HepG2 (cell line): ENCODE measurements around the gene DPYD. TPM values are rescaled to one million over a fixed set of nuclear protein-coding genes. Genes with fewer than 3 reads are reported as not detected.

Source experiments
- ATAC-seq: fragments of 200-7000 bp; cut with Tn5 transposase; 3 replicates; pipeline ENCODE4 v1.9.1; 2020; ENCODE audit warnings: mild to moderate bottlenecking, moderate library complexity
- BruUV-seq: library from RNA; stranded (reverse); fragments of 400-500 nt; replicated peaks from 2 replicates; lab custom pipeline; 2021; lab: Mats Ljungman, UMichigan
- CTCF ChIA-PET: fragments of 300-600 bp; formaldehyde crosslinking; extraction: SDS; loops from one replicate; lab custom pipeline; 2021; ENCODE audit warnings: low total read pairs, inconsistent platforms, low intra/inter-chr PET ratio; lab: Yijun Ruan, JAX
- POLR2A ChIA-PET: fragments of 350-600 bp; sonication (Branson Sonifier 250); formaldehyde crosslinking; loops from one replicate; lab custom pipeline; 2020; ENCODE audit warnings: antibody characterized with exemption, inconsistent platforms; lab: Yijun Ruan, JAX
- DNase-seq: peaks from one replicate; pipeline ENCODE4 v3.0.0-alpha.2; 2015; ENCODE audit warnings: low spot score
- FAIRE-seq: peaks from 3 replicates; lab custom pipeline; 2011; peaks lifted over from hg19 to GRCh38; lab: Jason Lieb, UNC
- H2AFZ ChIP-seq: one replicate; pipeline ENCODE4 v1.6.1; 2011; ENCODE audit warnings: low read length, inconsistent platforms
- H3K27ac ChIP-seq: fragments of 300-600 bp; 3 replicates; pipeline ENCODE4 v1.8.0; 2011; ENCODE audit warnings: mixed run types, mild to moderate bottlenecking, mixed read lengths, low read length, inconsistent platforms; ENCODE audit not compliant: insufficient read depth; ENCODE audit errors: extremely low read length
- H3K27me3 ChIP-seq, 2 experiments: fragments of 200-600 bp in 1 of 2; 2 replicates in 1 of 2; 3 replicates in 1 of 2; pipeline versions ENCODE4 v1.6.0 to v1.8.0; 2011; ENCODE audit warnings: low read length in 2 of 2, mild to moderate bottlenecking in 2 of 2, moderate library complexity in 2 of 2, inconsistent platforms in 1 of 2; ENCODE audit not compliant: insufficient read depth in 2 of 2, control insufficient read depth in 1 of 2
- H3K36me3 ChIP-seq, 2 experiments: fragments of 200-600 bp in 1 of 2; replicated peaks in 1 of 2; 2 replicates in 1 of 2; 3 replicates in 1 of 2; pipeline versions ENCODE4 v1.5.1 to v1.8.0; 2011; ENCODE audit warnings: low read length in 2 of 2, inconsistent platforms in 1 of 2; ENCODE audit not compliant: insufficient read depth in 2 of 2, control insufficient read depth in 1 of 2
- H3K4me1 ChIP-seq: 2 replicates; pipeline ENCODE4 v1.5.1; 2012; ENCODE audit warnings: low read length, inconsistent platforms; ENCODE audit not compliant: insufficient read depth
- H3K4me2 ChIP-seq: 2 replicates; pipeline ENCODE4 v1.6.0; 2011; ENCODE audit warnings: low read depth, low read length, inconsistent platforms
- H3K4me3 ChIP-seq, 3 experiments: fragments of 200-600 bp in 1 of 3; sonication (generic), shearing (Covaris generic) in 1 of 3; replicated peaks in 1 of 3; 2 replicates each; pipeline ENCODE4 v1.5.1; 2011 to 2016; ENCODE audit warnings: low read length in 3 of 3, inconsistent platforms in 2 of 3, low read depth in 2 of 3, mild to moderate bottlenecking in 2 of 3, control low read depth in 1 of 3, mixed read lengths in 1 of 3; ENCODE audit not compliant: insufficient read depth in 1 of 3
- H3K79me2 ChIP-seq: one replicate; pipeline ENCODE4 v1.6.1; 2011; ENCODE audit warnings: low read length, inconsistent platforms; ENCODE audit not compliant: insufficient read depth
- H3K9ac ChIP-seq: 2 replicates; pipeline ENCODE4 v1.6.0; 2011; ENCODE audit warnings: mild to moderate bottlenecking, low read depth, low read length, inconsistent platforms; ENCODE audit not compliant: insufficient read depth
- H3K9me3 ChIP-seq: 2 replicates; pipeline ENCODE4 v1.5.1; 2012; ENCODE audit warnings: mild to moderate bottlenecking, low read length
- H4K20me1 ChIP-seq: 2 replicates; pipeline ENCODE4 v1.6.0; 2011; ENCODE audit warnings: inconsistent platforms, mild to moderate bottlenecking, low read length, moderate library complexity; ENCODE audit not compliant: insufficient read depth
- ARNT2 ChIP-seq: sonication (generic); formaldehyde crosslinking; IDR thresholded peaks from 2 replicates; pipeline ENCODE4 v1.8.0; 2022; ENCODE audit warnings: mild to moderate bottlenecking, low read depth, missing genetic modification reagents, moderate library complexity
- FOSL1 ChIP-seq: sonication (generic); formaldehyde crosslinking; IDR thresholded peaks from 2 replicates; pipeline ENCODE4 v1.9.0; 2021; ENCODE audit warnings: missing genetic modification reagents, borderline replicate concordance
- GPN1 ChIP-seq: sonication (generic); formaldehyde crosslinking; IDR thresholded peaks from 2 replicates; pipeline ENCODE4 v1.5.1; 2020; ENCODE audit warnings: missing genetic modification reagents, borderline replicate concordance
- HDAC1 ChIP-seq: sonication (generic); formaldehyde crosslinking; IDR thresholded peaks from 2 replicates; pipeline ENCODE4 v1.5.1; 2020; ENCODE audit warnings: mild to moderate bottlenecking, missing genetic modification reagents
- NFYC ChIP-seq: IDR thresholded peaks from 2 replicates; pipeline ENCODE4 v1.6.1; 2016; ENCODE audit warnings: missing genetic modification reagents, missing compliant biosample characterization
- SMAD3 ChIP-seq: sonication (generic); formaldehyde crosslinking; IDR thresholded peaks from 2 replicates; pipeline ENCODE4 v1.4.0; 2020; ENCODE audit warnings: missing genetic modification reagents
- ZEB1 ChIP-seq: IDR thresholded peaks from 2 replicates; pipeline ENCODE4 v1.6.1; 2012; ENCODE audit warnings: mild to moderate bottlenecking, low read depth, inconsistent platforms; ENCODE audit not compliant: insufficient replicate concordance
- ZFP36 ChIP-seq: fragments of 150-350 bp; IDR thresholded peaks from 2 replicates; pipeline ENCODE4 v1.6.1; 2018; ENCODE audit warnings: borderline replicate concordance, low read length, low read depth; ENCODE audit not compliant: partially characterized antibody
- ZNF12 ChIP-seq: sonication (generic); formaldehyde crosslinking; IDR thresholded peaks from 2 replicates; pipeline ENCODE4 v1.5.0; 2020; ENCODE audit warnings: missing genetic modification reagents
- ZNF251 ChIP-seq: sonication (generic); formaldehyde crosslinking; IDR thresholded peaks from 2 replicates; pipeline ENCODE4 v1.9.0; 2021; ENCODE audit warnings: mild to moderate bottlenecking, missing genetic modification reagents
- WGBS: methylation state at CpG from one replicate; pipeline ENCODE4 v1.1.6; 2017; ENCODE audit warnings: low lambda C conversion rate; 5-methylcytosine and 5-hydroxymethylcytosine counted together
- in situ Hi-C: cut with HindIII; loops from 2 replicates; pipeline ENCODE4 v1.10.0; 2017; ENCODE audit warnings: low pct_unique_long_range_greater_than_20kb; ENCODE audit not compliant: extremely low pct_ligation_motif_present
- intact Hi-C: fragments of 100-400 bp; cut with micrococcal nuclease; formaldehyde crosslinking; loops from one replicate; pipeline ENCODE4 v1.10.0; 2022; ENCODE audit not compliant: unreplicated experiment
- polyA plus RNA-seq, 8 experiments: library from polyadenylated mRNA; depleted of rRNA in 3 of 8; stranded (reverse) in 7 of 8; unstranded in 1 of 8; fragments of >200 nt; fragmentation: Illumina TruSeq in 4 of 8; extraction: Trizol in 4 of 8; gene quantifications; 2 replicates each; pipeline versions ENCODE4 v1.2.1 to v1.2.3, GENCODE V29; 2011 to 2016; ENCODE audit warnings: low read depth in 4 of 8, missing spikeins in 1 of 8, mixed read lengths in 1 of 8; ENCODE audit not compliant: insufficient read depth in 1 of 8
- total RNA-seq, 5 experiments: library from RNA; depleted of rRNA; stranded (reverse); fragments of >200 nt; fragmentation: Illumina TruSeq; extraction: Trizol; gene quantifications; 2 replicates each; pipeline ENCODE4 v1.2.3, GENCODE V29; 2016; ENCODE audit warnings: low read depth in 1 of 5
- TF ChIP-seq, protein P1 (sequence below): sonication (generic); formaldehyde crosslinking; IDR thresholded peaks from 2 replicates; pipeline ENCODE4 v1.8.0; 2022; ENCODE audit warnings: mild to moderate bottlenecking, missing genetic modification reagents
- TF ChIP-seq, protein P2 (sequence below): sonication (generic); formaldehyde crosslinking; IDR thresholded peaks from 2 replicates; pipeline ENCODE4 v1.8.0; 2022; ENCODE audit warnings: mild to moderate bottlenecking, missing genetic modification reagents, borderline replicate concordance
- TF ChIP-seq, protein P3 (sequence below): sonication (generic); formaldehyde crosslinking; IDR thresholded peaks from 2 replicates; pipeline ENCODE4 v1.9.0; 2021; ENCODE audit warnings: missing genetic modification reagents, mild to moderate bottlenecking, borderline replicate concordance
- TF ChIP-seq, protein P4 (sequence below): sonication (generic); formaldehyde crosslinking; IDR thresholded peaks from 2 replicates; pipeline ENCODE4 v1.4.0; 2020; ENCODE audit warnings: mild to moderate bottlenecking, low read depth, missing genetic modification reagents

DPYD gene
- total and polyA plus RNA-seq, 2 of the 13 experiments (the other 11 are each of a cell fraction or from before 2014, with no cell fraction given), result 1.3 to 3.4 TPM

DNA sequence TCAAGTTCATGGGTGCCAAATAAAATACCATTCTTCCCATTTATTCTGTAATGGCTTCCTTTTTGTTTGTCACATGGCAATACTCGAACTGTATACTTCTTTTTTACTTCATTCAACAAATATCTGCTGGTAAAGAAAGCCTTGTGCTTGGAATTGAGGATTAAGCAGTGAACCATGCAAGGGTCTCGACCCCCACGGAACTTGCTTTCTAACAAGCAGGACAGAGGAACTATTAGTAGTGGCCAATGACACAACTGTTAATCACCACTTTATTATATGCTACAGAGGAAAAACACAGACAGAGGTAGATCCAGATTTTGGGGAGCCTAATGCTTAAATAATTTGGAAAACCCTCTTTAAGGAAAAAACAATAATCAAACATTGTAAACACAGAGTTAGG, 542.2 kb downstream of the DPYD start:
- no peaks in the 10 kb centered on the region for H3K79me2 ChIP-seq
- ATAC-seq (no peak), FAIRE-seq (no peak), DNase-seq (no peak)
- no peak overlapping the region for H3K9ac ChIP-seq
- no peak overlapping the region for H3K27ac ChIP-seq
- no peaks in the 10 kb centered on the region for H3K36me3 ChIP-seq
- BruUV-seq, result no TSS peak
- H3K27me3 ChIP-seq, result no peaks in the 10 kb centered on the region
- ChIA-PET CTCF (no interaction called here), POLR2A (no interaction called here)
- WGBS, result 39% methylated on average over 3 of the region's 3 CpGs
- no peak overlapping the region for H2AFZ ChIP-seq
- in situ Hi-C loops, result no loop called here
- intact Hi-C loops, result no loop called here
- no peaks in the 10 kb centered on the region for H4K20me1 ChIP-seq
- H3K4me3 ChIP-seq, result no peak overlapping the region
- H3K4me1 ChIP-seq, result no peaks in the 10 kb centered on the region
- TF ChIP-seq HDAC1 (CRISPR knock-in tag) (no peak), FOSL1 (CRISPR knock-in tag) (no peak), GPN1 (CRISPR knock-in tag) (no peak), ZNF251 (no peak), ZNF12 (no peak)
- TF ChIP-seq, protein P1, sequence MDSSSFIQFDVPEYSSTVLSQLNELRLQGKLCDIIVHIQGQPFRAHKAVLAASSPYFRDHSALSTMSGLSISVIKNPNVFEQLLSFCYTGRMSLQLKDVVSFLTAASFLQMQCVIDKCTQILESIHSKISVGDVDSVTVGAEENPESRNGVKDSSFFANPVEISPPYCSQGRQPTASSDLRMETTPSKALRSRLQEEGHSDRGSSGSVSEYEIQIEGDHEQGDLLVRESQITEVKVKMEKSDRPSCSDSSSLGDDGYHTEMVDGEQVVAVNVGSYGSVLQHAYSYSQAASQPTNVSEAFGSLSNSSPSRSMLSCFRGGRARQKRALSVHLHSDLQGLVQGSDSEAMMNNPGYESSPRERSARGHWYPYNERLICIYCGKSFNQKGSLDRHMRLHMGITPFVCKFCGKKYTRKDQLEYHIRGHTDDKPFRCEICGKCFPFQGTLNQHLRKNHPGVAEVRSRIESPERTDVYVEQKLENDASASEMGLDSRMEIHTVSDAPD (CRISPR knock-in tag), result no peak
- H3K4me2 ChIP-seq, result no peak overlapping the region
- peaks cover 33% of the 10 kb centered on the region for H3K9me3 ChIP-seq

DNA sequence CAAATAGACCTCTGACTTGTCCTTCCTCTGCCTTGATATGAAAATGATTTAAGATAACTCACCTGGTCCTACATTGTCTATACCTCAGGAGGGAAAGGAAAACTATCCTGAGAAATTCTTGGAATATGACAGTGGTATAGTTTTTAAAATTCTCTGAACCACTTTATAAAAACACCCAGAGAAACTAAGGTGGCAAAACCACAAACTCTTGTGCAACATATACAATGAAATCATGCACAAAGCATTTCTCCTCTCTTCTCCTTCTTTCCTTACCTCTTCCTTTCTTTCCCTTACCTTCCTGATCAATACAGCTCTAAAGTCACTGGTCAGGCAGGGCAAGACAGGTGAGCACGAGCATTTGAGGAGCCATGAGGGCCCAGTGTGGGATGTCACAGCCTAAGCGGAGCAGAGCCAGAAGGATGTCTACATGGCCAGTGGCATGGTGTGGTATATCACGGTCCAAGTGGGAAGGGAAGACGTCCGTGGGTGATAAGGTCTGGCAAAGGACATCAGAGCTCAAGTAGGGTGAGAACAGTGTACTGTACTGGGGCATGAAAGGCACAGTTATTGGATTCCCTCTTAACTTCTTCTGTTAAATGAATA, 543.3 kb downstream of the DPYD start:
- no peak overlapping the region for H3K4me3 ChIP-seq
- H3K27me3 ChIP-seq, result no peaks in the 10 kb centered on the region
- intact Hi-C loops (no loop called here), in situ Hi-C loops (no loop called here)
- FAIRE-seq (no peak), ATAC-seq (no peak), DNase-seq (no peak)
- H3K36me3 ChIP-seq, result no peaks in the 10 kb centered on the region
- POLR2A ChIA-PET, result no interaction called here
- H3K79me2 ChIP-seq, result no peaks in the 10 kb centered on the region
- CTCF ChIA-PET, result no interaction called here
- no peak overlapping the region for H3K27ac ChIP-seq
- H3K9me3 ChIP-seq, result peaks cover 34% of the 10 kb centered on the region
- 42% methylated on average over 5 of the region's 5 CpGs for WGBS
- H4K20me1 ChIP-seq, result no peaks in the 10 kb centered on the region
- H2AFZ ChIP-seq, result no peak overlapping the region
- no peak overlapping the region for H3K4me2 ChIP-seq
- H3K9ac ChIP-seq, result no peak overlapping the region
- no TSS peak for BruUV-seq
- no peaks in the 10 kb centered on the region for H3K4me1 ChIP-seq
- TF ChIP-seq ARNT2 (CRISPR knock-in tag), result no peak
- TF ChIP-seq, protein P2, sequence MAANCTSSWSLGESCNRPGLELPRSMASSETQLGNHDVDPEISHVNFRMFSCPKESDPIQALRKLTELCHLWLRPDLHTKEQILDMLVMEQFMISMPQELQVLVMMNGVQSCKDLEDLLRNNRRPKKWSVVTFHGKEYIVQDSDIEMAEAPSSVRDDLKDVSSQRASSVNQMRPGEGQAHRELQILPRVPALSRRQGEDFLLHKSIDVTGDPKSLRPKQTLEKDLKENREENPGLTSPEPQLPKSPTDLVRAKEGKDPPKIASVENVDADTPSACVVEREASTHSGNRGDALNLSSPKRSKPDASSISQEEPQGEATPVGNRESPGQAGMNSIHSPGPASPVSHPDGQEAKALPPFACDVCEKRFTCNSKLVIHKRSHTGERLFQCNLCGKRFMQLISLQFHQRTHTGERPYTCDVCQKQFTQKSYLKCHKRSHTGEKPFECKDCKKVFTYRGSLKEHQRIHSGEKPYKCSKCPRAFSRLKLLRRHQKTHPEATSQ (CRISPR knock-in tag), result no peak
- no peak for TF ChIP-seq SMAD3 (CRISPR knock-in tag)
- TF ChIP-seq, protein P3, sequence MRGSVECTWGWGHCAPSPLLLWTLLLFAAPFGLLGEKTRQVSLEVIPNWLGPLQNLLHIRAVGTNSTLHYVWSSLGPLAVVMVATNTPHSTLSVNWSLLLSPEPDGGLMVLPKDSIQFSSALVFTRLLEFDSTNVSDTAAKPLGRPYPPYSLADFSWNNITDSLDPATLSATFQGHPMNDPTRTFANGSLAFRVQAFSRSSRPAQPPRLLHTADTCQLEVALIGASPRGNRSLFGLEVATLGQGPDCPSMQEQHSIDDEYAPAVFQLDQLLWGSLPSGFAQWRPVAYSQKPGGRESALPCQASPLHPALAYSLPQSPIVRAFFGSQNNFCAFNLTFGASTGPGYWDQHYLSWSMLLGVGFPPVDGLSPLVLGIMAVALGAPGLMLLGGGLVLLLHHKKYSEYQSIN, result no peak
- TF ChIP-seq, protein P4, sequence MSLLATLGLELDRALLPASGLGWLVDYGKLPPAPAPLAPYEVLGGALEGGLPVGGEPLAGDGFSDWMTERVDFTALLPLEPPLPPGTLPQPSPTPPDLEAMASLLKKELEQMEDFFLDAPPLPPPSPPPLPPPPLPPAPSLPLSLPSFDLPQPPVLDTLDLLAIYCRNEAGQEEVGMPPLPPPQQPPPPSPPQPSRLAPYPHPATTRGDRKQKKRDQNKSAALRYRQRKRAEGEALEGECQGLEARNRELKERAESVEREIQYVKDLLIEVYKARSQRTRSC (CRISPR knock-in tag), result no peak
- TF ChIP-seq ZEB1, result no peak
- no peak for TF ChIP-seq ZFP36
- no peak for TF ChIP-seq NFYC (CRISPR knock-in tag)
